ENCODE measurements around the gene NGFR.

NGFR gene

GRCh38 chr17:49469831-49470810 is 25.0 kb upstream of the NGFR start:
- no peak for DNase-seq (ENCODE audit: low read depth)

- no peak for DNase-seq (ENCODE audit: low read depth)
These were observed 23.9 kb upstream of the NGFR start for GRCh38 chr17:49471089-49471683.

DNA sequence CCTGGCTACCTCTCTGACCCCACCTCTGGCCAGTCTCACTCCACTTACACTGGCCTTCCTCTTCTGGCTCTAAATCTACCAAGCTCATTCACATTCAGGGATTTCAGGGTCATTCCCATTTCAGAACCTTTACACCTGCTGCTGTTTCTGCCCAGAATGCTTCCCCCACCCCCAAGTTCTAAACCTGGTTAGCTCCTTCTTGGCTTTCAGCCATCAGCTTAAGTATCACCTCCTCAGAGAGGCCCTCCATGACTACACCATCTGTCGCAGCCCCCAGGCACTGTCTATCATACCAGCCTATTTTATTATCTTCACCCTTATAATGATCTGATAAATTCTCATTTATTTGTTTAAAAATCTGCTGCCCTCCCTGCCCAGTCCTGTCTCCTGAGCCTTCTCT is 23.3 kb upstream of the NGFR start:
- DNase-seq (ENCODE audit: low read depth): no peak

DNA sequence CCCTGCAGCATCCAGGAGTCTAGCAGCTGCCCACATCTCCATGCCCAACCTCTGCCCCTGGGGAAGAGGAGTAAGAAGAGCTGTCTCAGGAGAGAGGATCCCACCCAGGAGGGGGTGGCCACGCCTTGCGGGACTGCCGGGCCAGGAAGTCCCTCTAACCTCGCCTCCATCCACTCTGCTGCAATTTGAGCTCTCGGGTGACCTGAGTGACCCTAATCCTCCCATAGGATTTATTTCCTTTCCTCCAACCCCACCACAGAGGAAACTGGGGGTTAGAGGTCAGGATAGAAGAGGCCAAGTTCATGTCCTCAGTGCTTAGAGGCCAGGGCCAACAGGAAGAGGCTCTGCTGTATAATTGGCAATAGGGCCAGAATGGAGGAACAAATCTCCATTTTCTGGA is 22.6 kb upstream of the NGFR start:
- DNase-seq (ENCODE audit: low read depth): no peak

DNA sequence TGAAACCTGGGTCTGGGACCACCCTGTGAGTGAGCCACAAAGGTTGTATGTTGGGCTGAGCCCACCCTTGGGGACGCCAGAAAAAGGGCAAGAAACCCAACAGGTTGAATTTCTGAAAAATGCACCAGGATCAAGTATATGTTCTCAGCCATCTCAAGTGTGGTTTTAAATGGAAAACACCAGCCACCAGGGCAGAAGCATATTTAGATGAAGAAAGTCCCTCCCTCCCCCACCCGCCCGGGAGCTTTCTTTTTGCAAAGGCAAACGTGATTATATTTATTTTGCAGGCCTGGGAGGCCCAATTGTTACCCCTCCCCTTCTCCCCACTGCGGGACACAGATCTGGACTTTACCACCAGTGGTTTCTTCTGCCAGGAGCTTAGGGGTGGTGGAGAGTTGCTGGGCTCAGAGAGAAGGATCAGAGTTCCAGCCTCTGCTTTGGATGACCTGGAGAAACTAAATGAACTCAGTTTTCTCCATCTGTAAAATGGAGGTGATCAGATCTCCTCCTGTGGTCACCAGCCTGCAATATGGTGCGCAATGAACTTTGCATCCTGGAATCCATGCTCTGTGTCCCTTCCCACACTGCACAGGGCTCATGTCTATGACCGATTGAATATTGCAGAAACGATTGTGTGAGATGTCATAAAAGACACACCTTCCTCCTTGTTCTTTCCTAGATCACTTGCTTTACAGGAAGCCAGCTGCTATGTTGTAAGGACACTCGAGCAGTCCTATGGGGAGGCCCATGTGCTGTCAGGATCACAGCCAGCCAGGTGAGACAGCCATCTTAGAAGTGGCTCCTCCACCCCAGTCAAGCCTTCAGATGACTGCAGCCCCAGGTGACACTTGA is 21.0 kb upstream of the NGFR start:
- no peak for DNase-seq (ENCODE audit: low read depth)

GRCh38 chr17:49477709-49478108 is 17.4 kb upstream of the NGFR start:
- DNase-seq (ENCODE audit: low read depth): no peak

- no peak for DNase-seq (ENCODE audit: low read depth)
These were observed 14.1 kb upstream of the NGFR start for GRCh38 chr17:49480836-49481615.

DNA sequence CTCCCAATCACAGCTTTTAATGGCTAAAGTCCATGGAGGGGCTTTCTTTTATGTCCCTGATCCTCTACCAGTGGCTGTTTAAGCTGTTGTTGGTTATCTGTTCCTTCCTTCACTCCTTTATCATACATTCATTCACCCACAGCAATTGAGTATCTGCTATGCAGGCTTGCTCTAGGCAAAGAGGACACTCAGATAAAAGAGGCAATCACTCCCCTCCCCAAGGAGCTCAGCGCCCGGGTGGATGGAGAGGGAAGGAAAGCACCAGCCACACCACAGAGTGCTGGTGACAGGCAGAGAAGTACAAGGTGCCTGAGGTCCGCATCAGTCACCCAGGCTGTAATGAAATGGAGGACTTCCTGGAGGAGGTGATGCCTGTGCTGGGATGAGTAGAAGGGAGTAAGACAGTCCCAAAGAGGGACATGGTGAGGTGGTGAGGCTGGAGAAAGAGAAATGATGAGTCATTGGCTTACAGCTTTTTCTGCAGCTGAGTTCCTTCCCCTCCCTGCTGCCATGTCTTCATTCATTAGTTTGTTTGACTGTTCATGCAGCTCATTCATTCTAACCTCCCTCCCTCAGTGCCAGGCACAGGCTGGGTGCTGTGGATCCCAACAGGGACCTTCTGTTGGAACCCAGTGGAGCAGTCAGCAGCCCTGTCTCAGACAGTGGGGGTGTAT is 12.8 kb upstream of the NGFR start:
- DNase-seq (ENCODE audit: low read depth): no peak

DNA sequence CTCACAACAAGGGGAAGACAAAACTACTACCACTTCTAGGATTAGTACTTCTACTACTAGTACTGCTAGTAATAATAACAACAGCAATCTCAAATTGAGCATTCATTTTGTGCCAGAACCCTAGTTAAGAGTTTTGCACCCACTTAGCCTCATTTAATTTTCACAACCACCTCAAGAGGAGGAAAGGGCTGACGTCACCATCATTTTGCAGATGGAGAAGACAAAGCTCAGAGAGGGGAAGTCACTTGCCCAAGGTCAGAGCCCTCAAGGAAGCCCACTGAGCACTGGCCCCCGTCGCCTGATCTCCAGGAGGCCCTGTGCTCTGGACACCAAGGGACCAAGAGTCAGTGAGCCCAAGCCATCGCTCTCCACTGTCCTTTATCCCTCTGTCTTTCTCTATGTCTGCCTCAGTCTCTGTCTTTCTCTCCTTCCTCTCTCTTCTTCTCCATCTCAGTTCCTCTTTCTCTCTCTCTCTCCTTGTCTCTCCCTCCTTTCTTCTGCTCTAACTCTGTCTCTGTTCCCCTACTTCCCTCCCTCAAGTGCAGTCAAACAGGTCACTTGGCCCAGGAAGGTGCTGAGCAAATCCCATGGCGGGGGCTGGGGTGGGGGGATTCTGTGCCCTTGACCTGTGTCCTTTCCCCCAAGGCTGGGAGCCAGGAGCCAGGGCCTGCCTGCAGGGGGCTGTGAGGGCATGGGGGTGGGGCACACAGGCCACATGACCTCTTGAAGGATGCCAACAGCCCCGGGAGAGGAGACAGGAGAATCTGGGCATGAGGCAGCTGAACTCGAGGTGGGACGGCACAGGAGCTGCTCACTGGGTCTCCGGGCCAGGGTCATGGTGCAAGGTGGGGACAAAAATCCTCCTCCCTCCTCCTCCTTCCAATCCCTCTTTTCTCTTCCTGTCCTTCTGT is 11.2 kb upstream of the NGFR start:
- DNase-seq (ENCODE audit: low read depth): no peak

GRCh38 chr17:49484588-49484987 is 10.5 kb upstream of the NGFR start:
- DNase-seq (ENCODE audit: low read depth): no peak

GRCh38 chr17:49486012-49486641 is 9.0 kb upstream of the NGFR start:
- no peak for DNase-seq (ENCODE audit: low read depth)

DNA sequence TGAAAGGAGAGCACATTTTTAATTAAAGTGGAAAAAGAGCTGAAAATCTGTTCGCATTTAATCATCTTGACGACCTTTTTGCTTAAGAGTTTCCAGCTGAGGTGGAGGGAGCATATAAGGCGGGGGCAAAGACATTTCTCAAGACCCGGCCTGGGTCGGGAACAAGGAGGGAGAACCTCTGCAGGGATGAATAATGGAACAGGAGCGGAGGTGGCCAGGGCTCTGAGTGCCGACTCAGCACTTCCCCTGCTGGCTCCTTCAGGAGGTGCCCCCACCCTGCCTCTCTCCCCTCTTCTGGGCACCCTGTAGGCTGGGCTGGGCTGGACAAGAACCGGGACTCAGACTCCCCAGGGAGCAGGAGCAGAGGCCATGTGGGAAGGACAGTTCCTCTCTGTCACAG is 7.9 kb upstream of the NGFR start:
- DNase-seq (ENCODE audit: low read depth): no peak

GRCh38 chr17:49488612-49489011 is 6.5 kb upstream of the NGFR start:
- DNase-seq (ENCODE audit: low read depth): no peak

DNA sequence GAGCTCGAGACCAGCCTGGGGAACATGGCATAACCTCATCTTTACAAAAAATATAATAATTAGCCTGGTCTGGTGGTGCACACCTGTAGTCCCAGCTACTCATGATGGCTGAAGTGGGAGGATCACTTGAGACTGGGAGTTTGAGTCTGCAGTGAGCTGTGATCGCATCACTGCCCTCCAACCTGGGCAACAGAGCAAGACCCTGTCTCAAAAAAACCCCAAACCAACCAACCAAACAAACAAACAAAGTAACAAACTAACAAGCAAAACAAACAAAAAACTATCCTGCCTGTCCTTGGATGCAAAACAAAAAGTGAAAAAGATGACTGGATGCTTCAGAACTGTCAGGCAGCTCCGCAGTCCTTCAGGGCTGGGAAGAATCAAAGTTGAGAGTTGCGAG is 5.7 kb upstream of the NGFR start:
- no peak for DNase-seq (ENCODE audit: low read depth)

- no peak for DNase-seq (ENCODE audit: low read depth)
These were observed 4.8 kb upstream of the NGFR start for GRCh38 chr17:49490276-49490675.

- no peak for DNase-seq (ENCODE audit: low read depth)
These were observed 3.8 kb upstream of the NGFR start for GRCh38 chr17:49491192-49491769.

DNA sequence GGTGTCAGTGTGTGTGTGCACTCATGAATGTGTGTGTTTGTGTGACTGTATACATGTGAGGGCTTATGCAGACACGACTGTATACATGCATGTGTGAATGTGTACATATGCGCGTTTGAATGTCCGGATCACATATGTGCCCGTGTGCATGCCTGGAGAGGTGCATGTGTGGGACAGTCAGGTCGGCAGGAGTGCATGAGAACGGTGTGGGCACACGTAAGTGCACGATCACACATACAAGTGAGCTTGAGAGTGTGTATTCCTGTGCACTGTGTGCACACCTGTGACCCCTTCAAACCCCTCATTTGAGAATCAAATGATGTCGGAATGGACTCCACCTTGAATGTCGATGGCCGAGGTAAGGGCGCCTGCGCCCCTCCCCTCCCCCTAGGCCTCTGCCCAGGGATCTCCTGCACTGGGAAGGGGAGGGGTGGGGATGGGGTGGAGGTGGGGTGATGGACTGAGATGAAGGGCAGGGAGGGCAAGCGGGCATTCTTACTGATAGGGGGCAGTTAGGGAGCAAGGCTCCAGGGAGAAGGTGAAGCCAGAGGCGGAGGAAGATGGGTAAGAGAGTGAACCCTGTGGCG is 601 bp upstream of the NGFR start:
- no peak for DNase-seq (ENCODE audit: low read depth)

GRCh38 chr17:49495842-49496182 is 719 bp downstream of the NGFR start:
- DNase-seq (ENCODE audit: low read depth): no peak

Data from fibroblast of the conjunctiva (primary cell).